ENCODE measurements around the gene ADAMTS18. TPM values are rescaled to one million over a fixed set of nuclear protein-coding genes. Genes with fewer than 3 reads are reported as not detected.

ADAMTS18 gene
- total RNA-seq, 1 experiment from 2014 or later, result not detected

DNA sequence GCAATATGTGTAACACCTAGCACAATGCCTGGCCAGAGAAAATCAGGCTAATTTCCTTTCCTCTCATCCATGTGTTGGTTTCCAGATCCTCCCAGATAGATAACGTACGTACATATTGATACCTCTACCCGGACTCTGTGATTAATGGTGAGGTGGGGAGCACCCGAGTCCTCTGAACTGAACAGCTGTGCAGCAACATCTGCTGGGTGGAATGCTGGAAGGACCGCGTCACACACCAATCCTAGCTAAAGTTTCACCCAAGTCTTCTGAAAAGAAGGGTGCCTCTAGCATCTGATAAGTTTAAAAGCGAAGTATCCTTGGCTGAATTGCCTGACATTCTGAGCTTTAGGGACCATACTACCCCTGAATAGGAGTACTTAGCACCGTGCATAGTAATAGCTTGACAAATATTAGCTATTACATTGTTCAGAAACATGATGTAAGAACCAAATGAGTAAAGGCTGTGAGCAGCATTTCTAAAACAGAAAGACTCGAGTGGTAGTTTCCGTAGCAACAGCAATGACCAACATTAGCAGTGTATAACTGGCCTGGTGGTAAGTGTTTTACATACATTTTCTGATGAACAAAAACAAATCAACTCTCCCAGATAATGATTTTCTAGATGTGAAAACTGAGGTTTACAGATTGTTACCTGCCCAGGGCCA, 144.3 kb downstream of the ADAMTS18 start:
- Histone ChIP-seq H3K4me3 (ENCODE audit: low read depth, low read length, poor library complexity, severe bottlenecking) (no peak overlapping the region), H3K9me3 (ENCODE audit: low read depth, low read length, poor library complexity, severe bottlenecking) (no peaks in the 10 kb centered on the region), H3K36me3 (ENCODE audit: insufficient read depth, low read length, poor library complexity, severe bottlenecking) (no peaks in the 10 kb centered on the region), H3K27me3 (replicated peaks; ENCODE audit: insufficient read depth, low read depth, low read length, poor library complexity) (peaks cover 17% of the 10 kb centered on the region), H3K27ac (ENCODE audit: low read depth, low read length, poor library complexity, severe bottlenecking) (no peak overlapping the region), H3K4me1 (ENCODE audit: insufficient read depth, low read length, poor library complexity, severe bottlenecking) (no peaks in the 10 kb centered on the region)
- TF ChIP-seq EZH2 (IDR thresholded peaks at IDR 0.05; ENCODE audit: borderline replicate concordance, low read depth, low read length, poor library complexity, severe bottlenecking), result no peak
- TF ChIP-seq, protein P1, sequence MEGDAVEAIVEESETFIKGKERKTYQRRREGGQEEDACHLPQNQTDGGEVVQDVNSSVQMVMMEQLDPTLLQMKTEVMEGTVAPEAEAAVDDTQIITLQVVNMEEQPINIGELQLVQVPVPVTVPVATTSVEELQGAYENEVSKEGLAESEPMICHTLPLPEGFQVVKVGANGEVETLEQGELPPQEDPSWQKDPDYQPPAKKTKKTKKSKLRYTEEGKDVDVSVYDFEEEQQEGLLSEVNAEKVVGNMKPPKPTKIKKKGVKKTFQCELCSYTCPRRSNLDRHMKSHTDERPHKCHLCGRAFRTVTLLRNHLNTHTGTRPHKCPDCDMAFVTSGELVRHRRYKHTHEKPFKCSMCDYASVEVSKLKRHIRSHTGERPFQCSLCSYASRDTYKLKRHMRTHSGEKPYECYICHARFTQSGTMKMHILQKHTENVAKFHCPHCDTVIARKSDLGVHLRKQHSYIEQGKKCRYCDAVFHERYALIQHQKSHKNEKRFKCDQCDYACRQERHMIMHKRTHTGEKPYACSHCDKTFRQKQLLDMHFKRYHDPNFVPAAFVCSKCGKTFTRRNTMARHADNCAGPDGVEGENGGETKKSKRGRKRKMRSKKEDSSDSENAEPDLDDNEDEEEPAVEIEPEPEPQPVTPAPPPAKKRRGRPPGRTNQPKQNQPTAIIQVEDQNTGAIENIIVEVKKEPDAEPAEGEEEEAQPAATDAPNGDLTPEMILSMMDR (conservative IDR thresholded peaks at IDR 0.05; ENCODE audit: low read depth, low read length), result no peak
- intact Hi-C loops (cut with micrococcal nuclease; ENCODE audit: unreplicated experiment), result loop anchor here (10.0 kb wide), 1 partner anchor 64 kb away; no protein-coding TSS in a partner anchor
- DNase-seq (ENCODE audit: low spot score), result no peak
- POLR2A ChIA-PET (ENCODE audit: low non-redundant PET), result no interaction called here
- no TSS peak for BruUV-seq (replicated peaks)
- CTCF ChIA-PET, result interaction anchor here (0.5 kb wide), 1 partner anchor 147 kb away, joined by 4 read pairs; no protein-coding TSS in a partner anchor

DNA sequence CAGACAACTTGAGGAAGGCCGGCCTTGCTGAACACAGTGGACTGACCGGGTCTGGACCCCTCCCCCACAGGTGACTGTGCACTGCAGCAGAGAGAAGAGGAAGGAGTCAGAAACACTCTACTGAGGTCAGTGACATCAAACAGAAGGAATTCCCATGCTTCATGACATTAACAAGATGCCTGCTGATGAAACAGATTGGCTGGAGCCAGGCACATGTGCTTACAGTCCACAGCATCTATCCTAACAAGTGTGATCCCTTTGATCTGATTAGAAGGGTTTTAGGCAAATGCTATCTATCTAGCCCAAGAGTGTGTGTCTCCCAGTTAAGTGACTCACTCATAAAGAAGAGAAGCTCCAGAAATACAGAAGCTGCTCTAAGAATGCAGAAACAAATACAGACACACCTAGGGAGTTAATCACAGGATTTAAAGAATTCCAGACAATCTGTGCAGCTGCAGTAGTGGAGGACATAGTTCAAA, 145.5 kb downstream of the ADAMTS18 start:
- CTCF ChIA-PET, result no interaction called here
- TF ChIP-seq, protein P1 (conservative IDR thresholded peaks at IDR 0.05; ENCODE audit: low read depth, low read length), result no peak
- TF ChIP-seq EZH2 (IDR thresholded peaks at IDR 0.05; ENCODE audit: borderline replicate concordance, low read depth, low read length, poor library complexity, severe bottlenecking), result no peak
- peaks cover 10% of the 10 kb centered on the region for H3K27me3 ChIP-seq (replicated peaks; ENCODE audit: insufficient read depth, low read depth, low read length, poor library complexity)
- BruUV-seq (replicated peaks), result no TSS peak
- H3K27ac ChIP-seq (ENCODE audit: low read depth, low read length, poor library complexity, severe bottlenecking), result no peak overlapping the region
- no peak for DNase-seq (ENCODE audit: low spot score)
- no peaks in the 10 kb centered on the region for H3K36me3 ChIP-seq (ENCODE audit: insufficient read depth, low read length, poor library complexity, severe bottlenecking)
- POLR2A ChIA-PET (ENCODE audit: low non-redundant PET), result no interaction called here
- H3K4me1 ChIP-seq (ENCODE audit: insufficient read depth, low read length, poor library complexity, severe bottlenecking), result no peaks in the 10 kb centered on the region
- H3K4me3 ChIP-seq (ENCODE audit: low read depth, low read length, poor library complexity, severe bottlenecking), result no peak overlapping the region
- no peaks in the 10 kb centered on the region for H3K9me3 ChIP-seq (ENCODE audit: low read depth, low read length, poor library complexity, severe bottlenecking)
- intact Hi-C loops (cut with micrococcal nuclease; ENCODE audit: unreplicated experiment), result no loop called here

DNA sequence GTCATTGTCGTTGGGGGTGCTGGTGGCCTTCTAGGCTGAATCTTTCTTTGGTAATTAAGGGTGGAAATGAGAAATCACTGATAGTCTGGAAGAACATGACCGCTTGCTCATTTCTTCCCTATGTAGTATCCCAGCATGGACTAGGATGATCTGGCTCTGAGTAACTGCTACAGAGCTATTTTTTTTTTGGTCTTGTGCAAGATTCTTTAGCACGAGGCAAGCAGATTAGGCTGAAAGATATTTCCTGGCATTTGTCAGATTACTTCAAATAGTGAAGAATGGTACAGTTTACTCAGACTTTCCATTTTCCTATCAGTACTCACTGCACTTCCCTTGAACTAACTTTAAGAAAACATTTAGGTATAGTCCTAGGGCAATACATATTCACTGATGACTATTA, 146.6 kb downstream of the ADAMTS18 start:
- no peaks in the 10 kb centered on the region for H3K4me1 ChIP-seq (ENCODE audit: insufficient read depth, low read length, poor library complexity, severe bottlenecking)
- peaks cover 7% of the 10 kb centered on the region for H3K27me3 ChIP-seq (replicated peaks; ENCODE audit: insufficient read depth, low read depth, low read length, poor library complexity)
- no peak for DNase-seq (ENCODE audit: low spot score)
- POLR2A ChIA-PET (ENCODE audit: low non-redundant PET), result no interaction called here
- intact Hi-C loops (cut with micrococcal nuclease; ENCODE audit: unreplicated experiment), result no loop called here
- H3K27ac ChIP-seq (ENCODE audit: low read depth, low read length, poor library complexity, severe bottlenecking), result no peak overlapping the region
- no TSS peak for BruUV-seq (replicated peaks)
- no peak overlapping the region for H3K4me3 ChIP-seq (ENCODE audit: low read depth, low read length, poor library complexity, severe bottlenecking)
- no peaks in the 10 kb centered on the region for H3K36me3 ChIP-seq (ENCODE audit: insufficient read depth, low read length, poor library complexity, severe bottlenecking)
- no peak for TF ChIP-seq EZH2 (IDR thresholded peaks at IDR 0.05; ENCODE audit: borderline replicate concordance, low read depth, low read length, poor library complexity, severe bottlenecking)
- TF ChIP-seq, protein P1 (conservative IDR thresholded peaks at IDR 0.05; ENCODE audit: low read depth, low read length), result no peak
- CTCF ChIA-PET, result no interaction called here
- H3K9me3 ChIP-seq (ENCODE audit: low read depth, low read length, poor library complexity, severe bottlenecking), result no peaks in the 10 kb centered on the region

Data from A673 (cell line).